ENCODE results near the gene AK1.
A peak's percentile ranks its signal among the peaks of the same experiment; 100 is the strongest.

AK1 gene

DNA sequence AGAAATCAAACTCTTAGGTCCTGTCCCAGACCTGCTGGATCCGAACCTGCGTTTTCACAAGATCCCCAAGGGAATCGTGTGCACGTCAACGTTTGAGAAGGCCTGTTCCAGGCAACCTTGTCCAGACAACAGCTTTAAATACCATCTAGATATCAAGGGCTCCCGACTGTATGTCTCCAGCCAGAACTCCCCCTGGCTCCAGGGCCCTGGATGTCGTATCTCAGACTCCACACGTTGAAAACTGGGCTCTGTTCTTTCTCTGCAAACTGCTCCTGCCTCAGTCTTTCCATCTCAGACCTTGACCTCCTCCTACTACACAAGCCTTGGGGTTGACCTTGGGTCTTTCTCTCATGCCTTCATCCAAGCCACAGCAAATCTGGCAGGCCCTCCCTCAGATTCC lies 17.2 kb downstream of the AK1 start:
- no peak overlapping the region for H3K4me3 ChIP-seq
- TF ChIP-seq, protein P1, sequence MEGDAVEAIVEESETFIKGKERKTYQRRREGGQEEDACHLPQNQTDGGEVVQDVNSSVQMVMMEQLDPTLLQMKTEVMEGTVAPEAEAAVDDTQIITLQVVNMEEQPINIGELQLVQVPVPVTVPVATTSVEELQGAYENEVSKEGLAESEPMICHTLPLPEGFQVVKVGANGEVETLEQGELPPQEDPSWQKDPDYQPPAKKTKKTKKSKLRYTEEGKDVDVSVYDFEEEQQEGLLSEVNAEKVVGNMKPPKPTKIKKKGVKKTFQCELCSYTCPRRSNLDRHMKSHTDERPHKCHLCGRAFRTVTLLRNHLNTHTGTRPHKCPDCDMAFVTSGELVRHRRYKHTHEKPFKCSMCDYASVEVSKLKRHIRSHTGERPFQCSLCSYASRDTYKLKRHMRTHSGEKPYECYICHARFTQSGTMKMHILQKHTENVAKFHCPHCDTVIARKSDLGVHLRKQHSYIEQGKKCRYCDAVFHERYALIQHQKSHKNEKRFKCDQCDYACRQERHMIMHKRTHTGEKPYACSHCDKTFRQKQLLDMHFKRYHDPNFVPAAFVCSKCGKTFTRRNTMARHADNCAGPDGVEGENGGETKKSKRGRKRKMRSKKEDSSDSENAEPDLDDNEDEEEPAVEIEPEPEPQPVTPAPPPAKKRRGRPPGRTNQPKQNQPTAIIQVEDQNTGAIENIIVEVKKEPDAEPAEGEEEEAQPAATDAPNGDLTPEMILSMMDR (IDR thresholded peaks at IDR 0.05) = no peak
- DNase-seq (ENCODE audit: low spot score) = peak; percentile 92
- H3K27ac ChIP-seq = peak overlapping the region; percentile 74 to 92

DNA sequence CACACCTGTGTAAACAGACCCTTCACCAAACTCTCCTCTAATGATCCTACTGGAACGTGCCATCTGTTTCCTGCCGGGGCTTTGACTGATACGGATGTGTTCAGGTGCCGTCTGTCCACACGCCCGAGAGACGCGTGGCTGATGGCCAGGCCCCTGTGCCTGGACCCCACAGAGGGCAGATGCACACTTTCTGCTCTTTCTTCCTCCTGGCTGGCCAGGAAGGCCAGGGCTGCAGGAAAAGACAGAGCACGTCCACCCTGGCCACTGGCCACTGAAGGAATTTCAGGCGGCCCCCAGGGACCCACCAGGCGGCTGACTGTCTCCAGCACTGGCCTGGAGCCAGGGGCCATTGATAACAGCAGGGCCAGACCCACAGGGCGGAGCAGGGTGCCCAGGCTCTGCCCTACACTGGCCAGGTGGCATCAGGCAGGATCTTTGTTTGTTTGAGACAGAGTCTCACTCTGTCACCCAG lies 19.4 kb downstream of the AK1 start:
- TF ChIP-seq, protein P1 (IDR thresholded peaks at IDR 0.05) = no peak
- H3K27ac ChIP-seq = peak overlapping the region; percentile 74 to 92
- no peak for DNase-seq (ENCODE audit: low spot score)
- H3K4me3 ChIP-seq = peak overlapping the region; percentile 39

DNA sequence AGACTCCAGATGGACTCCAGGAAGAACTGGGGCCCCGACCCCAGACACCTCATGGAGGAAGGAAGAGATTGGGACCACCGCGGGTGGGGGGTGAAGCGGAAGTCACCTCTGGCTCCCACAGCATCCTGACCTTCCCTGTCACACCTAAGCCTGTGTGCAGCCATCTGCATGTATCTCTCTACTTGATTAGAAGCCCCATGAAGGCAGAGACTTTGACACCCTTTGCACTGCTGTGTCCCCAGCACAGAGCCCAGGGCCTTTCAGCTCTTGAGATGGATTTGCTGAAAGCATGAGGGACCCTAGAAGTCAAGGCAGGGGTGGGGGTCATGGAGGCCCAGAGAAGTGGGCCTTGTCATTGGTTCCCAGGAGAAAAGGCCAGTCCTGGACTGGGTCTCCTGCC lies 20.2 kb downstream of the AK1 start:
- Histone ChIP-seq H3K27ac (peak overlapping the region; percentile 74 to 92), H3K4me3 (no peak overlapping the region)
- TF ChIP-seq, protein P1 (IDR thresholded peaks at IDR 0.05) = no peak
- DNase-seq (ENCODE audit: low spot score) = no peak

DNA sequence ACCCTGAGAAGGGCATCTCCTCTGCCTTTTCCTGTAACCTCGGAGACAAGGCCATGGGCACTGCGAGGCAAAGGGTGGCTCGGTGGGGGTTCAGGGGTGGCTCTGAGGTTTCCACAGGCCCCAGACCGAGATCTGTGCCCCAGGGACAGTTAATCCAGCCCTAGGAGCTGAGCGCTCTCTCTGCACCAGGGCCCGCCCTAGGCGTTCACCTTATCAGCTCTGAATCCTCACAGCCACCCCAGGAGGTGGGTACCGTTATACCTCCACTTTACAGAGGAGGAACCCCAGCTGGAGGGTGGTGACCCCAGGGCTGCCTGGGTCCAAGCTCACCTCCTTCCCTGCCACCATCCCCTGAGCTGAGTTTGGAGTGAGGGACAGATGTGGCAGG lies 20.8 kb downstream of the AK1 start:
- DNase-seq (ENCODE audit: low spot score) = no peak
- TF ChIP-seq, protein P1 (IDR thresholded peaks at IDR 0.05) = no peak
- Histone ChIP-seq H3K4me3 (no peak overlapping the region), H3K27ac (peak overlapping the region; percentile 43 to 92)

- H3K4me3 ChIP-seq = no peak overlapping the region
- peak overlapping the region; percentile 43 to 92 for H3K27ac ChIP-seq
- TF ChIP-seq, protein P1 (IDR thresholded peaks at IDR 0.05) = no peak
- no peak for DNase-seq (ENCODE audit: low spot score)
These were observed 21.3 kb downstream of the AK1 start for GRCh38 chr9:127856094-127856728.

GRCh38 chr9:127855522-127855921 lies 22.0 kb downstream of the AK1 start:
- no peak for DNase-seq (ENCODE audit: low spot score)
- H3K4me3 ChIP-seq = no peak overlapping the region
- TF ChIP-seq, protein P1 (IDR thresholded peaks at IDR 0.05) = no peak
- peak overlapping the region; percentile 86 to 92 for H3K27ac ChIP-seq

- TF ChIP-seq, protein P1 (IDR thresholded peaks at IDR 0.05) = no peak
- peak overlapping the region; percentile 85 for H3K4me3 ChIP-seq
- peak overlapping the region; percentile 86 to 92 for H3K27ac ChIP-seq
- DNase-seq (ENCODE audit: low spot score) = no peak
These were observed 22.5 kb downstream of the AK1 start for GRCh38 chr9:127854960-127855359.

All from coronary artery (tissue), 2 donors.